Epithelial cell of umbilical artery (primary cell): ENCODE data around the gene IFT57. TPM values are rescaled to one million over a fixed set of nuclear protein-coding genes. Genes with fewer than 3 reads are reported as not detected.

Experiments
- total RNA-seq: library from RNA; depleted of rRNA; stranded (reverse); fragments of >200 nt; gene quantifications from 2 replicates; pipeline ENCODE4 v1.2.3, GENCODE V29; 2014

Gene IFT57
- total RNA-seq = 35.1 and 48.4 TPM in 2 replicates

GRCh38 chr3:108221911-108222852, at the start of gene IFT57:
Gene IFT57 (minus strand): TSS chr3:108222424. CDS start chr3:108222322, 102 bp downstream.

Other genes with a start within 250 kb of the IFT57 start
- 66.9 and 134 TPM in 2 replicates for gene CD47, start 131.4 kb downstream of the IFT57 start, total RNA-seq
- gene HHLA2, start 74.1 kb upstream of the IFT57 start, total RNA-seq = not detected in 2 replicates